HepG2 (cell line): ENCODE data around the gene FFAR1. TPM values are rescaled to one million over a fixed set of nuclear protein-coding genes. Genes with fewer than 3 reads are reported as not detected.

Experiments used
- ATAC-seq: fragments of 200-7000 bp; cut with Tn5 transposase; 3 replicates; pipeline ENCODE4 v1.9.1; 2020; ENCODE audit warnings: mild to moderate bottlenecking, moderate library complexity
- BruUV-seq: library from RNA; stranded (reverse); fragments of 400-500 nt; replicated peaks from 2 replicates; lab custom pipeline; 2021; lab: Mats Ljungman, UMichigan
- CTCF ChIA-PET: fragments of 300-600 bp; formaldehyde crosslinking; extraction: SDS; loops from one replicate; lab custom pipeline; 2021; ENCODE audit warnings: low total read pairs, inconsistent platforms, low intra/inter-chr PET ratio; lab: Yijun Ruan, JAX
- POLR2A ChIA-PET: fragments of 350-600 bp; sonication (Branson Sonifier 250); formaldehyde crosslinking; loops from one replicate; lab custom pipeline; 2020; ENCODE audit warnings: antibody characterized with exemption, inconsistent platforms; lab: Yijun Ruan, JAX
- DNase-seq: peaks from one replicate; pipeline ENCODE4 v3.0.0-alpha.2; 2015; ENCODE audit warnings: low spot score
- FAIRE-seq: peaks from 3 replicates; lab custom pipeline; 2011; peaks lifted over from hg19 to GRCh38; lab: Jason Lieb, UNC
- H2AFZ ChIP-seq: one replicate; pipeline ENCODE4 v1.6.1; 2011; ENCODE audit warnings: low read length, inconsistent platforms
- H3K27ac ChIP-seq: fragments of 300-600 bp; 3 replicates; pipeline ENCODE4 v1.8.0; 2011; ENCODE audit warnings: mixed run types, mild to moderate bottlenecking, mixed read lengths, low read length, inconsistent platforms; ENCODE audit not compliant: insufficient read depth; ENCODE audit errors: extremely low read length
- H3K27me3 ChIP-seq, 2 experiments: fragments of 200-600 bp in 1 of 2; 2 replicates in 1 of 2; 3 replicates in 1 of 2; pipeline versions ENCODE4 v1.6.0 to v1.8.0; 2011; ENCODE audit warnings: low read length in 2 of 2, mild to moderate bottlenecking in 2 of 2, moderate library complexity in 2 of 2, inconsistent platforms in 1 of 2; ENCODE audit not compliant: insufficient read depth in 2 of 2, control insufficient read depth in 1 of 2
- H3K36me3 ChIP-seq, 2 experiments: fragments of 200-600 bp in 1 of 2; replicated peaks in 1 of 2; 2 replicates in 1 of 2; 3 replicates in 1 of 2; pipeline versions ENCODE4 v1.5.1 to v1.8.0; 2011; ENCODE audit warnings: low read length in 2 of 2, inconsistent platforms in 1 of 2; ENCODE audit not compliant: insufficient read depth in 2 of 2, control insufficient read depth in 1 of 2
- H3K4me1 ChIP-seq: 2 replicates; pipeline ENCODE4 v1.5.1; 2012; ENCODE audit warnings: low read length, inconsistent platforms; ENCODE audit not compliant: insufficient read depth
- H3K4me2 ChIP-seq: 2 replicates; pipeline ENCODE4 v1.6.0; 2011; ENCODE audit warnings: low read depth, low read length, inconsistent platforms
- H3K4me3 ChIP-seq, 3 experiments: fragments of 200-600 bp in 1 of 3; sonication (generic), shearing (Covaris generic) in 1 of 3; replicated peaks in 1 of 3; 2 replicates each; pipeline ENCODE4 v1.5.1; 2011 to 2016; ENCODE audit warnings: low read length in 3 of 3, inconsistent platforms in 2 of 3, low read depth in 2 of 3, mild to moderate bottlenecking in 2 of 3, control low read depth in 1 of 3, mixed read lengths in 1 of 3; ENCODE audit not compliant: insufficient read depth in 1 of 3
- H3K79me2 ChIP-seq: one replicate; pipeline ENCODE4 v1.6.1; 2011; ENCODE audit warnings: low read length, inconsistent platforms; ENCODE audit not compliant: insufficient read depth
- H3K9ac ChIP-seq: 2 replicates; pipeline ENCODE4 v1.6.0; 2011; ENCODE audit warnings: mild to moderate bottlenecking, low read depth, low read length, inconsistent platforms; ENCODE audit not compliant: insufficient read depth
- H3K9me3 ChIP-seq: 2 replicates; pipeline ENCODE4 v1.5.1; 2012; ENCODE audit warnings: mild to moderate bottlenecking, low read length
- H4K20me1 ChIP-seq: 2 replicates; pipeline ENCODE4 v1.6.0; 2011; ENCODE audit warnings: inconsistent platforms, mild to moderate bottlenecking, low read length, moderate library complexity; ENCODE audit not compliant: insufficient read depth
- ARHGAP35 ChIP-seq: sonication (generic); formaldehyde crosslinking; IDR thresholded peaks from 2 replicates; pipeline ENCODE4 v1.9.0; 2022; ENCODE audit warnings: mild to moderate bottlenecking, inconsistent platforms, moderate library complexity, missing genetic modification reagents, borderline replicate concordance
- CSRNP1 ChIP-seq: sonication (generic); formaldehyde crosslinking; IDR thresholded peaks from 2 replicates; pipeline ENCODE4 v1.8.1; 2023; ENCODE audit warnings: mild to moderate bottlenecking, missing genetic modification reagents
- ETV5 ChIP-seq: IDR thresholded peaks from 2 replicates; pipeline ENCODE4 v1.6.1; 2018; ENCODE audit warnings: missing biosample characterization, missing genetic modification reagents, inconsistent platforms, borderline replicate concordance
- GATAD2A ChIP-seq: IDR thresholded peaks from 2 replicates; pipeline ENCODE4 v1.6.1; 2016
- MATR3 ChIP-seq: sonication (generic); formaldehyde crosslinking; IDR thresholded peaks from 2 replicates; pipeline ENCODE4 v1.4.0; 2020; ENCODE audit warnings: missing genetic modification reagents
- MTF1 ChIP-seq: sonication (generic); formaldehyde crosslinking; IDR thresholded peaks from 2 replicates; pipeline ENCODE4 v1.5.0; 2020; ENCODE audit warnings: missing genetic modification reagents
- NFE2 ChIP-seq: sonication (generic); formaldehyde crosslinking; IDR thresholded peaks from 2 replicates; pipeline ENCODE4 v1.4.0; 2020; ENCODE audit warnings: missing genetic modification reagents
- NR2F2 ChIP-seq: IDR thresholded peaks from 2 replicates; pipeline ENCODE4 v1.6.1; 2012; ENCODE audit warnings: low read depth, inconsistent platforms, borderline replicate concordance
- RNF2 ChIP-seq: fragments of 450-650 bp; conservative IDR thresholded peaks from 2 replicates; pipeline ENCODE4 v1.6.1; 2016; ENCODE audit warnings: low read depth
- SIN3A ChIP-seq: IDR thresholded peaks from 2 replicates; pipeline ENCODE4 v1.6.1; 2011; ENCODE audit warnings: low read depth, mild to moderate bottlenecking, control low read depth, low read length, borderline replicate concordance
- ZC3H13 ChIP-seq: sonication (generic); formaldehyde crosslinking; IDR thresholded peaks from 2 replicates; pipeline ENCODE4 v1.8.1; 2023; ENCODE audit warnings: mild to moderate bottlenecking, missing genetic modification reagents, moderate library complexity
- ZKSCAN1 ChIP-seq: fragments of 150-350 bp; IDR thresholded peaks from 2 replicates; pipeline ENCODE4 v1.6.1; 2014; ENCODE audit warnings: low read length
- ZNF124 ChIP-seq: sonication (generic); formaldehyde crosslinking; IDR thresholded peaks from 2 replicates; pipeline ENCODE4 v1.4.0; 2020; ENCODE audit warnings: missing genetic modification reagents
- ZNF251 ChIP-seq: sonication (generic); formaldehyde crosslinking; IDR thresholded peaks from 2 replicates; pipeline ENCODE4 v1.9.0; 2021; ENCODE audit warnings: mild to moderate bottlenecking, missing genetic modification reagents
- ZNF350 ChIP-seq: sonication (generic); formaldehyde crosslinking; IDR thresholded peaks from 2 replicates; pipeline ENCODE4 v1.4.0; 2020; ENCODE audit warnings: mild to moderate bottlenecking, low read depth, missing genetic modification reagents, borderline replicate concordance
- ZNF441 ChIP-seq: sonication (generic); formaldehyde crosslinking; IDR thresholded peaks from 2 replicates; pipeline ENCODE4 v1.7.0; 2021; ENCODE audit warnings: missing genetic modification reagents, borderline replicate concordance
- WGBS: methylation state at CpG from one replicate; pipeline ENCODE4 v1.1.6; 2017; ENCODE audit warnings: low lambda C conversion rate; 5-methylcytosine and 5-hydroxymethylcytosine counted together
- in situ Hi-C: cut with HindIII; loops from 2 replicates; pipeline ENCODE4 v1.10.0; 2017; ENCODE audit warnings: low pct_unique_long_range_greater_than_20kb; ENCODE audit not compliant: extremely low pct_ligation_motif_present
- intact Hi-C: fragments of 100-400 bp; cut with micrococcal nuclease; formaldehyde crosslinking; loops from one replicate; pipeline ENCODE4 v1.10.0; 2022; ENCODE audit not compliant: unreplicated experiment
- polyA plus RNA-seq, 8 experiments: library from polyadenylated mRNA; depleted of rRNA in 3 of 8; stranded (reverse) in 7 of 8; unstranded in 1 of 8; fragments of >200 nt; fragmentation: Illumina TruSeq in 4 of 8; extraction: Trizol in 4 of 8; gene quantifications; 2 replicates each; pipeline versions ENCODE4 v1.2.1 to v1.2.3, GENCODE V29; 2011 to 2016; ENCODE audit warnings: low read depth in 4 of 8, missing spikeins in 1 of 8, mixed read lengths in 1 of 8; ENCODE audit not compliant: insufficient read depth in 1 of 8
- total RNA-seq, 5 experiments: library from RNA; depleted of rRNA; stranded (reverse); fragments of >200 nt; fragmentation: Illumina TruSeq; extraction: Trizol; gene quantifications; 2 replicates each; pipeline ENCODE4 v1.2.3, GENCODE V29; 2016; ENCODE audit warnings: low read depth in 1 of 5
- TF ChIP-seq, protein P1 (sequence below): sonication (generic); formaldehyde crosslinking; IDR thresholded peaks from 2 replicates; pipeline ENCODE4 v1.4.0; 2020; ENCODE audit warnings: missing genetic modification reagents
- TF ChIP-seq, protein P2 (sequence below): sonication (generic); formaldehyde crosslinking; IDR thresholded peaks from 2 replicates; pipeline ENCODE4 v1.9.0; 2021; ENCODE audit warnings: missing genetic modification reagents, mild to moderate bottlenecking, borderline replicate concordance
- TF ChIP-seq, protein P3 (sequence below): sonication (generic); formaldehyde crosslinking; IDR thresholded peaks from 2 replicates; pipeline ENCODE4 v1.9.0; 2021; ENCODE audit warnings: missing genetic modification reagents, mild to moderate bottlenecking, borderline replicate concordance
- TF ChIP-seq, protein P4 (sequence below): IDR thresholded peaks from 2 replicates; pipeline ENCODE4 v1.6.1; 2016; ENCODE audit warnings: mild to moderate bottlenecking

Gene FFAR1
- total and polyA plus RNA-seq, 2 of the 13 experiments (the other 11 are each of a cell fraction or from before 2014, with no cell fraction given), result not detected

GRCh38 chr19:35377656-35378055 lies 30.0 kb downstream of the FFAR1 start:
- no peak overlapping the region for H3K4me2 ChIP-seq
- 26% methylated on average over 1 of the region's 1 CpG for whole genome bisulfite sequencing
- H3K4me1 ChIP-seq, result peaks cover 65% of the 10 kb centered on the region
- H3K79me2 ChIP-seq, result no peaks in the 10 kb centered on the region
- no peak overlapping the region for H3K4me3 ChIP-seq
- ChIA-PET CTCF (no interaction called here), POLR2A (interaction anchor here (1.2 kb wide), 1 partner anchor 10 kb away, joined by 6 read pairs; no protein-coding TSS in a partner anchor)
- no peak for FAIRE-seq
- intact Hi-C loops, result no loop called here
- in situ Hi-C loops, result no loop called here
- H3K27ac ChIP-seq, result no peak overlapping the region
- no peak for ATAC-seq
- BruUV-seq, result no TSS peak
- DNase-seq, result no peak
- no peaks in the 10 kb centered on the region for H3K36me3 ChIP-seq
- H3K9me3 ChIP-seq, result no peaks in the 10 kb centered on the region
- H3K27me3 ChIP-seq, result no peaks in the 10 kb centered on the region
- no peaks in the 10 kb centered on the region for H4K20me1 ChIP-seq
- H2AFZ ChIP-seq, result no peak overlapping the region
- H3K9ac ChIP-seq, result no peak overlapping the region
- TF ChIP-seq GATAD2A (CRISPR knock-in tag) (no peak), SIN3A (no peak), ZNF124 (CRISPR knock-in tag) (no peak), NR2F2 (no peak), ARHGAP35 (CRISPR knock-in tag) (no peak), MATR3 (CRISPR knock-in tag) (no peak), ETV5 (CRISPR knock-in tag) (peak; percentile 14; the same call in 1 of the 2 replicates), CSRNP1 (no peak), ZC3H13 (CRISPR knock-in tag) (no peak), ZNF441 (no peak), RNF2 (no peak), ZNF251 (CRISPR knock-in tag) (no peak), MTF1 (CRISPR knock-in tag) (no peak), ZNF350 (CRISPR knock-in tag) (no peak), NFE2 (no peak), ZKSCAN1 (no peak)
- TF ChIP-seq, protein P1, sequence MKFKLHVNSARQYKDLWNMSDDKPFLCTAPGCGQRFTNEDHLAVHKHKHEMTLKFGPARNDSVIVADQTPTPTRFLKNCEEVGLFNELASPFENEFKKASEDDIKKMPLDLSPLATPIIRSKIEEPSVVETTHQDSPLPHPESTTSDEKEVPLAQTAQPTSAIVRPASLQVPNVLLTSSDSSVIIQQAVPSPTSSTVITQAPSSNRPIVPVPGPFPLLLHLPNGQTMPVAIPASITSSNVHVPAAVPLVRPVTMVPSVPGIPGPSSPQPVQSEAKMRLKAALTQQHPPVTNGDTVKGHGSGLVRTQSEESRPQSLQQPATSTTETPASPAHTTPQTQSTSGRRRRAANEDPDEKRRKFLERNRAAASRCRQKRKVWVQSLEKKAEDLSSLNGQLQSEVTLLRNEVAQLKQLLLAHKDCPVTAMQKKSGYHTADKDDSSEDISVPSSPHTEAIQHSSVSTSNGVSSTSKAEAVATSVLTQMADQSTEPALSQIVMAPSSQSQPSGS, result no peak
- TF ChIP-seq, protein P2, sequence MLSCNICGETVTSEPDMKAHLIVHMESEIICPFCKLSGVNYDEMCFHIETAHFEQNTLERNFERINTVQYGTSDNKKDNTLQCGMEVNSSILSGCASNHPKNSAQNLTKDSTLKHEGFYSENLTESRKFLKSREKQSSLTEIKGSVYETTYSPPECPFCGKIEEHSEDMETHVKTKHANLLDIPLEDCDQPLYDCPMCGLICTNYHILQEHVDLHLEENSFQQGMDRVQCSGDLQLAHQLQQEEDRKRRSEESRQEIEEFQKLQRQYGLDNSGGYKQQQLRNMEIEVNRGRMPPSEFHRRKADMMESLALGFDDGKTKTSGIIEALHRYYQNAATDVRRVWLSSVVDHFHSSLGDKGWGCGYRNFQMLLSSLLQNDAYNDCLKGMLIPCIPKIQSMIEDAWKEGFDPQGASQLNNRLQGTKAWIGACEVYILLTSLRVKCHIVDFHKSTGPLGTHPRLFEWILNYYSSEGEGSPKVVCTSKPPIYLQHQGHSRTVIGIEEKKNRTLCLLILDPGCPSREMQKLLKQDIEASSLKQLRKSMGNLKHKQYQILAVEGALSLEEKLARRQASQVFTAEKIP, result no peak
- TF ChIP-seq, protein P3, sequence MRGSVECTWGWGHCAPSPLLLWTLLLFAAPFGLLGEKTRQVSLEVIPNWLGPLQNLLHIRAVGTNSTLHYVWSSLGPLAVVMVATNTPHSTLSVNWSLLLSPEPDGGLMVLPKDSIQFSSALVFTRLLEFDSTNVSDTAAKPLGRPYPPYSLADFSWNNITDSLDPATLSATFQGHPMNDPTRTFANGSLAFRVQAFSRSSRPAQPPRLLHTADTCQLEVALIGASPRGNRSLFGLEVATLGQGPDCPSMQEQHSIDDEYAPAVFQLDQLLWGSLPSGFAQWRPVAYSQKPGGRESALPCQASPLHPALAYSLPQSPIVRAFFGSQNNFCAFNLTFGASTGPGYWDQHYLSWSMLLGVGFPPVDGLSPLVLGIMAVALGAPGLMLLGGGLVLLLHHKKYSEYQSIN (CRISPR knock-in tag), result no peak
- TF ChIP-seq, protein P4, sequence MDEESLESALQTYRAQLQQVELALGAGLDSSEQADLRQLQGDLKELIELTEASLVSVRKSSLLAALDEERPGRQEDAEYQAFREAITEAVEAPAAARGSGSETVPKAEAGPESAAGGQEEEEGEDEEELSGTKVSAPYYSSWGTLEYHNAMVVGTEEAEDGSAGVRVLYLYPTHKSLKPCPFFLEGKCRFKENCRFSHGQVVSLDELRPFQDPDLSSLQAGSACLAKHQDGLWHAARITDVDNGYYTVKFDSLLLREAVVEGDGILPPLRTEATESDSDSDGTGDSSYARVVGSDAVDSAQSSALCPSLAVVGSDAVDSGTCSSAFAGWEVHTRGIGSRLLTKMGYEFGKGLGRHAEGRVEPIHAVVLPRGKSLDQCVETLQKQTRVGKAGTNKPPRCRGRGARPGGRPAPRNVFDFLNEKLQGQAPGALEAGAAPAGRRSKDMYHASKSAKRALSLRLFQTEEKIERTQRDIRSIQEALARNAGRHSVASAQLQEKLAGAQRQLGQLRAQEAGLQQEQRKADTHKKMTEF (CRISPR knock-in tag), result no peak
